Heart left ventricle (tissue), 16 donors: ENCODE data around the gene ACVR1. TPM values are rescaled to one million over a fixed set of nuclear protein-coding genes. Genes with fewer than 3 reads are reported as not detected.

Experiments used
- ATAC-seq, 4 donors: fragments of 200-7000 bp; cut with Tn5 transposase; one replicate each; pipeline ENCODE4 v1.9.1; 2020 to 2022; ENCODE audit warnings: moderate library complexity in 4 of 4, mild to moderate bottlenecking in 3 of 4, moderate number of reproducible peaks in 1 of 4
- DNase-seq, 5 donors: peaks; one replicate each; pipeline ENCODE4 v3.0.0-alpha.2; 2020
- H3K27ac ChIP-seq, 12 donors: fragments of 200-600 bp; sonication (generic) in 4 of 12; one replicate each; pipeline versions ENCODE4 v1.5.0 to v1.8.0; 2016 to 2022; ENCODE audit warnings: mild to moderate bottlenecking in 2 of 12
- H3K27me3 ChIP-seq, 9 donors: fragments of 200-600 bp; sonication (generic) in 2 of 9; one replicate each; pipeline versions ENCODE4 v1.5.1 to v1.8.0; 2016 to 2022; ENCODE audit warnings: mild to moderate bottlenecking in 3 of 9
- H3K36me3 ChIP-seq, 9 donors: fragments of 200-600 bp; sonication (generic) in 2 of 9; one replicate each; pipeline versions ENCODE4 v1.5.0 to v1.8.0; 2018 to 2022; ENCODE audit warnings: mild to moderate bottlenecking in 2 of 9
- H3K4me1 ChIP-seq, 12 donors: fragments of 200-600 bp; sonication (generic) in 4 of 12; one replicate each; pipeline versions ENCODE4 v1.5.0 to v1.8.0; 2016 to 2022; ENCODE audit warnings: mild to moderate bottlenecking in 3 of 12
- H3K4me3 ChIP-seq, 12 donors: fragments of 200-600 bp; sonication (generic) in 4 of 12; one replicate each; pipeline versions ENCODE4 v1.5.0 to v1.8.0; 2017 to 2022; ENCODE audit warnings: mild to moderate bottlenecking in 9 of 12, moderate library complexity in 4 of 12
- H3K9me3 ChIP-seq, 12 donors: fragments of 200-600 bp; sonication (generic) in 4 of 12; one replicate each; pipeline versions ENCODE4 v1.5.0 to v1.8.0; 2016 to 2022; ENCODE audit warnings: mild to moderate bottlenecking in 1 of 12
- POLR2A ChIP-seq, 2 donors: fragments of 450-650 bp; IDR thresholded peaks; one replicate each; pipeline ENCODE4 v1.6.1; 2017; ENCODE audit warnings: antibody characterized with exemption in 2 of 2, mild to moderate bottlenecking in 2 of 2, moderate library complexity in 2 of 2
- WGBS, 4 donors: extraction: QIAGEN DNeasy Blood & Tissue Kit in 2 of 4; methylation state at CpG; one replicate each; pipeline versions ENCODE4 v1.1.5 to v1.1.7; 2013 to 2018; 5-methylcytosine and 5-hydroxymethylcytosine counted together
- intact Hi-C, 10 donors: fragments of 100-400 bp; cut with DNase I; formaldehyde crosslinking; loops; one replicate each; pipeline versions ENCODE4 v1.11.1 to v1.14.2; 2022
- polyA plus RNA-seq, 2 donors: library from polyadenylated mRNA; stranded (reverse); fragments of 200-250 nt; gene quantifications; one replicate each; pipeline ENCODE4 v1.2.3, GENCODE V29; 2013
- total RNA-seq, 9 donors: library from RNA; depleted of rRNA in 2 of 9; stranded (reverse); fragments of >200 nt in 2 of 9; fragmentation: NEBNext Ultra II Directional in 3 of 9; extraction: Animal tissue kit (Norgen Biotek cat#: 25700) in 3 of 9; gene quantifications; one replicate each; pipeline versions ENCODE4 v1.1.0 to v1.2.4, GENCODE V29; 2016 to 2023
- TF ChIP-seq, protein P1 (sequence below), 12 donors: fragments of 200-600 bp; sonication (generic) in 4 of 12; IDR thresholded peaks; one replicate each; pipeline versions ENCODE4 v1.5.0 to v1.8.0; 2018 to 2022; ENCODE audit warnings: antibody characterized with exemption in 12 of 12, mild to moderate bottlenecking in 5 of 12
- donor health status: ischemic (EF 13 %, LVEDD 7.1; RV severe dilation, severe dysfunction).
- donor health status: healthy with polysubstance abuse.
- donor health status: DM: no; HTN: yes; CAD: no.
- donor health status: DM: no; HTN: no; CAD: no.
- donor health status: ischemic (EF 25% LVEDD 6.9; RV normal size, moderate dysfunction).
- donor health status: ischemic (EF 25% LVEDD 5.7; RV mildly dilated, moderate dysfunction).
- donor health status: healthy.
- donor health status: DM: yes; HTN: yes; CAD: no.
- donor health status: ischemic (EF 35%, LVEDD 5.7; RV mildly dilated, moderate dysfunction).
- donor health status: nonischemic (EF 11% LVEDD 7.7; RV severe dilation, severe dysfunction).
- donor health status: DM: yes; HTN: yes; CAD: no.
- donor health status: PGD.
- donor health status: ischemic (EF 29% LVEDD 5.4; RV normal size, mild dysfunction).
- donor health status: nonischemic (EF 23%, LVEDD 6.1; RV moderate dilation, normal function).

ACVR1 gene
- total and polyA plus RNA-seq, 11 donors, result 5.6 to 37.6 (median 23.9) TPM

DNA sequence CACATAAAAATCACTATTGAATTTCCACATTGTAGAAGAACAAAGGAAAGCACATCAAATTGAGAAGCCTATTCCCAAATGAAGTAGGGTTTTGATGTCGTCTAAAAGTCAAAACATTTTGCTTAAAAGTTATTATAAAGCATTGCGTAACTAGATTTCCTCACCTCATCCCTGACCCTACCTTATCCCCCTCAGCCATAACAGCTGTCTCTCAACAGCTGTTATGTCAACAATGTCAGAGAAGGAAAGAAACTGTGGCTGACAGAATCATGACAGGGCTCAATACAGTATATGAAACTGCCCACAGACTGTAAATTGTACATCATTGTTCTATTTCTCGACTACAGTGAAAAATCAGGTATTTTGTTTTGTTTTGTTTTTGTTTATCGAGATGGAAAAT lies 184.4 kb downstream of the ACVR1 start:
- no peaks in the 10 kb centered on the region for H3K36me3 ChIP-seq
- intact Hi-C loops, result no loop called here
- ATAC-seq, result no peak

GRCh38 chr2:157691131-157691530 lies 185.0 kb downstream of the ACVR1 start:
- no peaks in the 10 kb centered on the region for H3K4me1 ChIP-seq

More for the DNA sequence above, 184.4 kb downstream of the ACVR1 start:
- WGBS, 4 donors, result 77 to 86% (median 84%) methylated on average over 4 of the region's 4 CpGs
- peaks cover 0 to 18% (median 2%) of the 10 kb centered on the region in 12 donors for H3K9me3 ChIP-seq
- no peaks in the 10 kb centered on the region for H3K27me3 ChIP-seq
- TF ChIP-seq, protein P1, sequence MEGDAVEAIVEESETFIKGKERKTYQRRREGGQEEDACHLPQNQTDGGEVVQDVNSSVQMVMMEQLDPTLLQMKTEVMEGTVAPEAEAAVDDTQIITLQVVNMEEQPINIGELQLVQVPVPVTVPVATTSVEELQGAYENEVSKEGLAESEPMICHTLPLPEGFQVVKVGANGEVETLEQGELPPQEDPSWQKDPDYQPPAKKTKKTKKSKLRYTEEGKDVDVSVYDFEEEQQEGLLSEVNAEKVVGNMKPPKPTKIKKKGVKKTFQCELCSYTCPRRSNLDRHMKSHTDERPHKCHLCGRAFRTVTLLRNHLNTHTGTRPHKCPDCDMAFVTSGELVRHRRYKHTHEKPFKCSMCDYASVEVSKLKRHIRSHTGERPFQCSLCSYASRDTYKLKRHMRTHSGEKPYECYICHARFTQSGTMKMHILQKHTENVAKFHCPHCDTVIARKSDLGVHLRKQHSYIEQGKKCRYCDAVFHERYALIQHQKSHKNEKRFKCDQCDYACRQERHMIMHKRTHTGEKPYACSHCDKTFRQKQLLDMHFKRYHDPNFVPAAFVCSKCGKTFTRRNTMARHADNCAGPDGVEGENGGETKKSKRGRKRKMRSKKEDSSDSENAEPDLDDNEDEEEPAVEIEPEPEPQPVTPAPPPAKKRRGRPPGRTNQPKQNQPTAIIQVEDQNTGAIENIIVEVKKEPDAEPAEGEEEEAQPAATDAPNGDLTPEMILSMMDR (IDR thresholded peaks at IDR 0.05), result no peak
- TF ChIP-seq POLR2A (IDR thresholded peaks at IDR 0.05), result no peak
- H3K27ac ChIP-seq, result no peak overlapping the region
- DNase-seq, result no peak
- H3K4me1 ChIP-seq, result no peaks in the 10 kb centered on the region
- H3K4me3 ChIP-seq, result no peak overlapping the region

More at GRCh38 chr2:157691131-157691530, 185.0 kb downstream of the ACVR1 start:
- TF ChIP-seq, protein P1 (IDR thresholded peaks at IDR 0.05), result no peak
- TF ChIP-seq POLR2A (IDR thresholded peaks at IDR 0.05), result no peak
- H3K27ac ChIP-seq, result no peak overlapping the region
- DNase-seq, result no peak
- 80 to 98% (median 94%) methylated on average over 1 of the region's 1 CpG for WGBS, 4 donors
- peaks cover 0 to 18% (median 2%) of the 10 kb centered on the region in 12 donors for H3K9me3 ChIP-seq
- H3K27me3 ChIP-seq, result no peaks in the 10 kb centered on the region
- H3K36me3 ChIP-seq, result no peaks in the 10 kb centered on the region
- H3K4me3 ChIP-seq, result no peak overlapping the region
- ATAC-seq, result no peak
- intact Hi-C loops, result no loop called here

Other genes with a start within 250 kb of the ACVR1 start
- gene ACVR1C, start 247.5 kb downstream of the ACVR1 start, total RNA-seq, result 1 to 10 TPM in 1 of 9 donors, under 1 TPM in 8; 0.09 to 7.3 (median 0.20) TPM
- under 1 TPM; 0.08 to 0.21 TPM for gene ACVR1C, start 247.5 kb downstream of the ACVR1 start, polyA plus RNA-seq
- not detected for gene UPP2, start 225.5 kb upstream of the ACVR1 start, total RNA-seq
- not detected for gene UPP2, start 225.5 kb upstream of the ACVR1 start, polyA plus RNA-seq